Tibial nerve (tissue), 4 donors: ENCODE data around the gene MACIR. TPM values are rescaled to one million over a fixed set of nuclear protein-coding genes. Genes with fewer than 3 reads are reported as not detected.

Experiments
- DNase-seq, 2 donors: peaks; one replicate each; pipeline ENCODE4 v3.0.0-alpha.2; 2019; ENCODE audit warnings: low spot score in 2 of 2
- H3K27ac ChIP-seq, 4 donors: fragments of 200-600 bp; sonication (generic) in 3 of 4; one replicate each; pipeline ENCODE4 v1.5.1; 2017 to 2019; ENCODE audit warnings: mild to moderate bottlenecking in 1 of 4
- H3K27me3 ChIP-seq, 2 donors: fragments of 200-600 bp; sonication (generic) in 1 of 2; one replicate each; pipeline versions ENCODE4 v1.5.1 to v1.6.0; 2017 to 2019
- H3K36me3 ChIP-seq, 3 donors: fragments of 200-600 bp; sonication (generic); one replicate each; pipeline ENCODE4 v1.5.1; 2018 to 2019
- H3K4me1 ChIP-seq, 4 donors: fragments of 200-600 bp; sonication (generic) in 3 of 4; one replicate each; pipeline ENCODE4 v1.5.1; 2017 to 2019
- H3K4me3 ChIP-seq, 4 donors: fragments of 200-600 bp; sonication (generic) in 3 of 4; one replicate each; pipeline ENCODE4 v1.5.1; 2017 to 2019; ENCODE audit warnings: mild to moderate bottlenecking in 1 of 4, moderate library complexity in 1 of 4
- H3K9me3 ChIP-seq, 4 donors: fragments of 200-600 bp; sonication (generic) in 3 of 4; one replicate each; pipeline ENCODE4 v1.5.1; 2017 to 2019
- EP300 ChIP-seq, 2 donors: sonication (generic); formaldehyde crosslinking; IDR thresholded peaks; one replicate each; pipeline ENCODE4 v1.6.1; 2017; ENCODE audit warnings: antibody characterized with exemption in 2 of 2, mild to moderate bottlenecking in 1 of 2
- POLR2A ChIP-seq, 2 donors: fragments of 450-650 bp; IDR thresholded peaks; one replicate each; pipeline ENCODE4 v1.6.1; 2017; ENCODE audit warnings: antibody characterized with exemption in 2 of 2, mild to moderate bottlenecking in 2 of 2, moderate library complexity in 2 of 2
- WGBS, 2 donors: methylation state at CpG; one replicate each; pipeline ENCODE4 v1.1.5; 2018; 5-methylcytosine and 5-hydroxymethylcytosine counted together
- total RNA-seq, 4 donors: library from RNA; depleted of rRNA; stranded (reverse); fragments of >200 nt; gene quantifications; one replicate each; pipeline ENCODE4 v1.1.0, GENCODE V29; 2016
- TF ChIP-seq, protein P1 (sequence below), 5 experiments: fragments of 200-600 bp in 3 of 5; fragments of 450-650 bp in 2 of 5; sonication (generic) in 3 of 5; IDR thresholded peaks; one replicate each; pipeline ENCODE4 v1.5.1; 2016 to 2019; ENCODE audit warnings: antibody characterized with exemption in 5 of 5, mild to moderate bottlenecking in 3 of 5, moderate library complexity in 2 of 5

MACIR gene
- total RNA-seq, 4 donors from 2014 or later: 12.7 to 24.1 (median 17.1) TPM

DNA sequence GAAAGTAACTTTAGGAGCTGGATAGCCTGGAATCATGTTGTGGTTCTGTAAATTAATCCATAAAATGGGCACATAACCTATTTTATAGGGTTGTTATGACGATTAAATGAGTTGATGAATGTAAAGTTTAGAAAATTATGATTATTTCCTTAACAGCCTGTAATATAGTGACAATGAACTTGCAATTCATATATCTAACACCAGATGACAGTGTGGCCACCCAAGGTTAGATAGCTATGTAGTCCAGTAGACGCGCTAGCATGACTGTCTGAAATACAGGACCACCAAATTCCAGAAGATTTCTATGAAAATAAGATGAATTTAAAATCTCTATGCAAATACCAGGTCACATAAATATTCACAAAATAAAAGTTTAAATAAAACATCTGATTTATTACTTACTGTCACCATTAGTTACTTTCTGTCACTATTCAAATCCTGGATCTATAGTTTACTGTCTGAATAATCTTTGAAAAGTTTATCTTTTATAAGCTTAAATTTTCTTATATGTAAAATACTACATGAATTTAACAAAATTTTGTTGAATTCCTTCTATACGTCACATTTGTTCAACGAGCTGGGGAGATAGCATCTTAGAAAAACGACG, 26.1 kb upstream of the MACIR start:
- TF ChIP-seq, protein P1, sequence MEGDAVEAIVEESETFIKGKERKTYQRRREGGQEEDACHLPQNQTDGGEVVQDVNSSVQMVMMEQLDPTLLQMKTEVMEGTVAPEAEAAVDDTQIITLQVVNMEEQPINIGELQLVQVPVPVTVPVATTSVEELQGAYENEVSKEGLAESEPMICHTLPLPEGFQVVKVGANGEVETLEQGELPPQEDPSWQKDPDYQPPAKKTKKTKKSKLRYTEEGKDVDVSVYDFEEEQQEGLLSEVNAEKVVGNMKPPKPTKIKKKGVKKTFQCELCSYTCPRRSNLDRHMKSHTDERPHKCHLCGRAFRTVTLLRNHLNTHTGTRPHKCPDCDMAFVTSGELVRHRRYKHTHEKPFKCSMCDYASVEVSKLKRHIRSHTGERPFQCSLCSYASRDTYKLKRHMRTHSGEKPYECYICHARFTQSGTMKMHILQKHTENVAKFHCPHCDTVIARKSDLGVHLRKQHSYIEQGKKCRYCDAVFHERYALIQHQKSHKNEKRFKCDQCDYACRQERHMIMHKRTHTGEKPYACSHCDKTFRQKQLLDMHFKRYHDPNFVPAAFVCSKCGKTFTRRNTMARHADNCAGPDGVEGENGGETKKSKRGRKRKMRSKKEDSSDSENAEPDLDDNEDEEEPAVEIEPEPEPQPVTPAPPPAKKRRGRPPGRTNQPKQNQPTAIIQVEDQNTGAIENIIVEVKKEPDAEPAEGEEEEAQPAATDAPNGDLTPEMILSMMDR (IDR thresholded peaks at IDR 0.05): peak; percentile 31 to 64 (median 36)
- TF ChIP-seq EP300 (IDR thresholded peaks at IDR 0.05) (no peak), POLR2A (IDR thresholded peaks at IDR 0.05) (no peak)
- no peaks in the 10 kb centered on the region for H3K36me3 ChIP-seq
- no peak overlapping the region for H3K27ac ChIP-seq
- no peak overlapping the region for H3K4me3 ChIP-seq
- 84 to 89% methylated on average over 7 of the region's 7 CpGs for WGBS, 2 donors
- peak in 1 of 2 donors; percentile 5 for DNase-seq
- no peaks in the 10 kb centered on the region for H3K27me3 ChIP-seq
- H3K9me3 ChIP-seq: no peaks in the 10 kb centered on the region
- no peaks in the 10 kb centered on the region for H3K4me1 ChIP-seq

GRCh38 chr5:103234239-103234975, 24.2 kb upstream of the MACIR start:
- no peak for TF ChIP-seq EP300 (IDR thresholded peaks at IDR 0.05)
- TF ChIP-seq, protein P1 (IDR thresholded peaks at IDR 0.05): no peak
- TF ChIP-seq POLR2A (IDR thresholded peaks at IDR 0.05): no peak

DNA sequence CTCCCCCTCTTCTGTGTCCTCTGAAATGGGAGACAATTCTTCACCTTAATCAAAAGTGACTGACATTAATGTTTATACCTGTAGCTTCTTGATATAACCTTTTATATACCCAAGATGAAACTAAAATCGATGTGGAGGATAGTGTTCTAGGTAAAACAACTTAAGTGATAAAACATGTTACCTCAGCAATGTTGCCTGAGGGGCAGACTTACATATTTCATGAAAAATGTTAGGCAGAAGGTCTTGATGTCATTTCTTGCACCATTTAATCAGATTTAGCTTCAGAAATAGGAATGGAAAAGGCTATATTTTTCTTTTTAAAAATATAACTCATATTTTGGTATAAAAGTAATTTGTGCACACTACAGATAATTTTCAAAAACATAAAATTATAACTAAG, 22.7 kb upstream of the MACIR start:
- H3K4me3 ChIP-seq: no peak overlapping the region
- no peak for DNase-seq
- H3K27ac ChIP-seq: no peak overlapping the region
- H3K27me3 ChIP-seq: no peaks in the 10 kb centered on the region
- H3K9me3 ChIP-seq: peaks cover 0 to 10% (median 4%) of the 10 kb centered on the region in 4 donors
- H3K36me3 ChIP-seq: no peaks in the 10 kb centered on the region
- TF ChIP-seq EP300 (IDR thresholded peaks at IDR 0.05) (no peak), POLR2A (IDR thresholded peaks at IDR 0.05) (no peak)
- TF ChIP-seq, protein P1 (IDR thresholded peaks at IDR 0.05): no peak
- no peaks in the 10 kb centered on the region for H3K4me1 ChIP-seq
- WGBS, 2 donors: 70 to 76% methylated on average over 1 of the region's 1 CpG

More at GRCh38 chr5:103234239-103234975, 24.2 kb upstream of the MACIR start:
- WGBS, 2 donors: 73 to 82% methylated on average over 4 of the region's 4 CpGs
- Histone ChIP-seq H3K4me3 (no peak overlapping the region), H3K27ac (no peak overlapping the region), H3K4me1 (no peaks in the 10 kb centered on the region), H3K27me3 (no peaks in the 10 kb centered on the region), H3K9me3 (peaks cover 0 to 6% (median 0%) of the 10 kb centered on the region in 4 donors), H3K36me3 (no peaks in the 10 kb centered on the region)
- DNase-seq: no peak

DNA sequence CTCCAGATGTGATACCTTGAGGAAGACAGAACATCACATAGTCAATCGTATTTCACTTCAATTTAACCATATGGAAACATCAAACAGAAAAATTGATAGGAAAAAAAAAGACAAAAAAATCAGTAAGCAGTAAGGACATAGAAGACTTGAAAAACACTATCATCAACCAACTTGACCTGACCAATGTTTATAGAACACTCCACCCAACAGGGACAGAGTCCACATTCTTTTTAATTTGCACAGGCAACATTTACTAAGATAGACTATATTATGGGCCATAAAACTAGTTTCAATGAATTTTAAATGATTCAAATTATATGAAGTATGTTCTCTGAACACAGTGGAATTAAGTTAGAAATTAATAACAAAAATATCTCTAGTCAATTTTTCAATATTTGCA, 20.8 kb upstream of the MACIR start:
- TF ChIP-seq, protein P1 (IDR thresholded peaks at IDR 0.05): no peak
- TF ChIP-seq EP300 (IDR thresholded peaks at IDR 0.05) (no peak), POLR2A (IDR thresholded peaks at IDR 0.05) (no peak)
- Histone ChIP-seq H3K4me3 (no peak overlapping the region), H3K9me3 (peaks cover 0 to 10% (median 4%) of the 10 kb centered on the region in 4 donors), H3K4me1 (no peaks in the 10 kb centered on the region), H3K27ac (no peak overlapping the region), H3K27me3 (no peaks in the 10 kb centered on the region), H3K36me3 (no peaks in the 10 kb centered on the region)
- 85 to 88% methylated on average over 1 of the region's 1 CpG for WGBS, 2 donors
- DNase-seq: no peak

DNA sequence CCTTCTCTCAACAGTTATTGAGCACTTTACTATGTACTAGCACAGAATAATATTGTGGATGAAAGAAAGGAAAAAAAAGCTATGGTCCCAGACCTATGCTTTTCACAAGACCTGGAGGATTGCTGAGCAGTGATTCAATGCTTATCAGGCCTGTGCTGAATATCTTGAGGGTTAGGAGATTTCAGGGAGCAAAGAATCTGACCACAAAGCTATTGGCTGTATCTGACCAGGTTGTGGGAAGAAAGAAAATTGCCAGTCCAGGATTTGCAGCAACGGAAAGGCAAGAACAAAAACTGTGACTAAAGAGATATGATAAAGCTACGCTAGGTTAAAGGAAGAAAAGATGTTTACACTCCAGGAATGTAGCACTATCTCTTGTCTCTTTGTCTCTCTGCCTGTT, 14.9 kb upstream of the MACIR start:
- Histone ChIP-seq H3K27ac (no peak overlapping the region), H3K4me1 (no peaks in the 10 kb centered on the region), H3K4me3 (no peak overlapping the region), H3K36me3 (no peaks in the 10 kb centered on the region), H3K9me3 (peaks cover 0 to 10% (median 4%) of the 10 kb centered on the region in 4 donors), H3K27me3 (no peaks in the 10 kb centered on the region)
- TF ChIP-seq EP300 (IDR thresholded peaks at IDR 0.05) (no peak), POLR2A (IDR thresholded peaks at IDR 0.05) (no peak)
- TF ChIP-seq, protein P1 (IDR thresholded peaks at IDR 0.05): no peak
- DNase-seq: no peak
- 73% methylated on average over 2 of the region's 2 CpGs for WGBS, 2 donors
